NCI-H1436 treated with DMSO at 0.1 percent for 48 hours (cell line): ENCODE results near the gene PCDHA8.
"Not testable (repeated sequence)": the region's sequence is repeated elsewhere in the genome, so short reads cannot be mapped to it uniquely, and the experiment has no call there.

Experiments
- DNase-seq: peaks from one replicate; lab custom pipeline; 2025; lab: John Stamatoyannopoulos, UW

The PCDHA8 gene

DNA sequence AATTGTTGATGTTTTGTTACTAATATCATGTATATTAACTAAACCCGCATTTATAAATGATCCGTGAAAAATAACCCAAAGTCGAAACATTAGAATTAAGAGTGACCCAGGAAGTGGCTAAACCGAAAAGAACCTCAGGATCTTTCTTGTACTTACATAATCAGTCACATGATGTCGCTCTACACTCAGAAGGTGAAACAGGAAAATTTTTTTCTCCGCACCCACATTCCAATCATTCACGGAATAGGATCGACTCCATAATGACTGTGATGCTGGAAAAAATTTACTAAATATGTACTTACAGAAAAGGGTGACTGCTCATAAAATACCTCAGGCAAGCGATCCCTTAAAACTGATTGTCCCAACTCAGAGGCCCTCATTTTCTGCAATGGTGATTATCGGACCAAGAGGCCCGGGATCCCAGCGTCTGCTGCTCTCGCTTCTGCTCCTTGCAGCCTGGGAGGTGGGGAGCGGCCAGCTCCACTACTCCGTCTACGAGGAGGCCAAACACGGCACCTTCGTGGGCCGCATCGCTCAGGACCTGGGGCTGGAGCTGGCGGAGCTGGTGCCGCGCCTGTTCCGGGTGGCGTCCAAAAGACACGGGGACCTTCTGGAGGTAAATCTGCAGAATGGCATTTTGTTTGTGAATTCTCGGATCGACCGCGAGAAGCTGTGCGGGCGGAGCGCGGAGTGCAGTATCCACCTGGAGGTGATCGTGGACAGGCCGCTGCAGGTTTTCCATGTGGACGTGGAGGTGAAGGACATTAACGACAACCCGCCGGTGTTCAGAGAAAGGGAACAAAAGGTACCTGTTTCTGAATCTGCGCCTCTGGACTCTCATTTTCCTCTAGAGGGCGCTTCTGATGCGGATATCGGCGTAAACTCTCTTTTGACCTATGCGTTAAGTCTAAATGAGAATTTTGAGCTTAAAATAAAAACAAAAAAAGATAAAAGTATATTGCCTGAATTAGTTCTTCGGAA lies 34.4 kb downstream of the PCDHA8 start, which contains the start of gene PCDHA12:
Gene PCDHA12 (plus strand): TSS at position 224 of the 981 bp plus-strand sequence. CDS start 165 bp downstream, at position 389.
- no peak for DNase-seq

DNA sequence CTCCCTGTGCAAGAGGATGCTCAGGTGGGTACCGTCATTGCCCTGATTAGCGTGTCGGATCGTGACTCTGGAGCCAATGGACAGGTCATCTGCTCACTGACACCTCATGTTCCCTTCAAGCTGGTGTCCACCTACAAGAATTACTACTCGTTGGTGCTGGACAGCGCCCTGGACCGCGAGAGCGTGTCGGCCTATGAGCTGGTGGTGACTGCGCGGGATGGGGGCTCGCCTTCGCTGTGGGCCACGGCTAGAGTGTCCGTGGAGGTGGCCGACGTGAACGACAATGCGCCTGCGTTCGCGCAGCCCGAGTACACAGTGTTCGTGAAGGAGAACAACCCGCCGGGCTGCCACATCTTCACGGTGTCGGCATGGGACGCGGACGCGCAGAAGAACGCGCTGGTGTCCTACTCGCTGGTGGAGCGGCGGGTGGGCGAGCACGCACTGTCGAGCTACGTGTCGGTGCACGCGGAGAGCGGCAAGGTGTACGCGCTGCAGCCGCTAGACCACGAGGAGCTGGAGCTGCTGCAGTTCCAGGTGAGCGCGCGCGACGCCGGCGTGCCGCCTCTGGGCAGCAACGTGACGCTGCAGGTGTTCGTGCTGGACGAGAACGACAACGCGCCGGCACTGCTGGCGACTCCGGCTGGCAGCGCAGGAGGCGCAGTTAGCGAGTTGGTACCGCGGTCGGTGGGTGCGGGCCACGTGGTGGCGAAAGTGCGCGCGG lies 35.7 kb downstream of the PCDHA8 start:
- not testable (repeated sequence) for DNase-seq

- DNase-seq: no peak
These were observed 36.2 kb downstream of the PCDHA8 start for GRCh38 chr5:140877262-140877581.

GRCh38 chr5:140881889-140882590 lies 41.1 kb downstream of the PCDHA8 start, which contains the start of gene PCDHA13:
Gene PCDHA13, plus strand, starts transcription at chr5:140882124. Its CDS starts 145 bp downstream, at chr5:140882269.
- DNase-seq: no peak

DNA sequence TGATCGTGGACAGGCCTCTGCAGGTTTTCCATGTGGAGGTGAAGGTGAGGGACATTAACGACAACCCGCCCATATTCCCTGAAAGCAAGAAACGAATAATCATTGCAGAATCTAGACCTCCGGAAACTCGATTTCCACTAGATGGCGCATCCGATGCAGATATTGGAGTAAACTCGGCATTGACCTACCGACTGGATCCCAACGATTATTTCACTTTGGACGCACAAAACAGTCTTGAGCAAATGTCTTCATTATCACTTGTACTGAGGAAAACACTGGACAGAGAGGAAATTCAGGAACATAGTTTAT lies 41.6 kb downstream of the PCDHA8 start:
- no peak for DNase-seq

- no peak for DNase-seq
These were observed 42.4 kb downstream of the PCDHA8 start for GRCh38 chr5:140883373-140883772.

- DNase-seq: no peak
These were observed 43.1 kb downstream of the PCDHA8 start for GRCh38 chr5:140883927-140884697.
